K562 (cell line): ENCODE data around the gene ARID4B. TPM values are rescaled to one million over a fixed set of nuclear protein-coding genes. Genes with fewer than 3 reads are reported as not detected.

Experiments used
- ATAC-seq: fragments of 200-7000 bp; cut with Tn5 transposase; 3 replicates; pipeline ENCODE4 v1.9.1; 2020; ENCODE audit warnings: moderate library complexity
- BruUV-seq: library from RNA; stranded (reverse); fragments of 400-500 nt; replicated peaks from 2 replicates; lab custom pipeline; 2021; lab: Mats Ljungman, UMichigan
- CTCF ChIA-PET: fragments of 300-600 bp; formaldehyde crosslinking; extraction: SDS; loops from one replicate; lab custom pipeline; 2021; ENCODE audit warnings: low intra/inter-chr PET ratio; lab: Yijun Ruan, JAX
- POLR2A ChIA-PET: fragments of 300-600, 350-650 bp; sonication (Branson Sonifier 250); formaldehyde crosslinking; extraction: SDS; loops from one replicate; lab custom pipeline; 2021; ENCODE audit warnings: antibody characterized with exemption, inconsistent platforms; lab: Yijun Ruan, JAX
- DNase-seq, 4 experiments: peaks; one replicate each; pipeline versions ENCODE4 v3.0.0 to v3.0.0-alpha.2; 2011 to 2018; ENCODE audit warnings: low spot score in 3 of 4, mixed read lengths in 3 of 4; ENCODE audit errors: extremely low read depth in 1 of 4
- FAIRE-seq: peaks from 2 replicates; lab custom pipeline; 2011; peaks lifted over from hg19 to GRCh38; lab: Jason Lieb, UNC
- H2AFZ ChIP-seq: 2 replicates; pipeline ENCODE4 v1.6.0; 2011; ENCODE audit warnings: low read depth, low read length, control low read depth, inconsistent platforms
- H3K27ac ChIP-seq: fragments of 200-600 bp; 3 replicates; pipeline ENCODE4 v1.8.0; 2011; ENCODE audit warnings: low read depth, mild to moderate bottlenecking, control low read depth, inconsistent platforms, low read length, moderate library complexity, mixed read lengths; ENCODE audit errors: extremely low read depth
- H3K27me3 ChIP-seq, 2 experiments: fragments of 300-600 bp in 1 of 2; 2 replicates in 1 of 2; 3 replicates in 1 of 2; pipeline versions ENCODE4 v1.6.0 to v1.8.0; 2011; ENCODE audit warnings: inconsistent platforms in 2 of 2, low read length in 2 of 2, mild to moderate bottlenecking in 1 of 2, mixed read lengths in 1 of 2, moderate library complexity in 1 of 2; ENCODE audit not compliant: control insufficient read depth in 2 of 2, insufficient read depth in 2 of 2
- H3K36me3 ChIP-seq: fragments of 300-600 bp; 3 replicates; pipeline ENCODE4 v1.8.0; 2011; ENCODE audit warnings: mild to moderate bottlenecking, low read length, inconsistent platforms; ENCODE audit not compliant: control insufficient read depth, insufficient read depth
- H3K4me1 ChIP-seq, 2 experiments: fragments of 200-600 bp in 1 of 2; replicated peaks in 1 of 2; 2 replicates in 1 of 2; 3 replicates in 1 of 2; pipeline versions ENCODE4 v1.5.1 to v1.8.0; 2011; ENCODE audit warnings: inconsistent platforms in 2 of 2, low read length in 2 of 2, mild to moderate bottlenecking in 1 of 2, mixed read lengths in 1 of 2, moderate library complexity in 1 of 2; ENCODE audit not compliant: control insufficient read depth in 2 of 2, insufficient read depth in 2 of 2
- H3K4me2 ChIP-seq: 2 replicates; pipeline ENCODE4 v1.6.1; 2011; ENCODE audit warnings: low read length, control low read depth, inconsistent platforms, mixed read lengths; ENCODE audit not compliant: insufficient read depth
- H3K4me3 ChIP-seq: fragments of 200-600 bp; sonication (generic), shearing (Covaris generic); 2 replicates; pipeline ENCODE4 v1.5.1; 2016; ENCODE audit warnings: control low read depth, inconsistent platforms
- H3K79me2 ChIP-seq: fragments of 200-600 bp; 3 replicates; pipeline ENCODE4 v1.8.0; 2011; ENCODE audit warnings: low read length, inconsistent platforms; ENCODE audit not compliant: control insufficient read depth, insufficient read depth
- H3K9ac ChIP-seq, 2 experiments: 2 replicates each; pipeline versions ENCODE4 v1.6.0 to v1.6.1; 2011; ENCODE audit warnings: low read depth in 2 of 2, low read length in 2 of 2, control low read depth in 1 of 2, inconsistent platforms in 1 of 2, mild to moderate bottlenecking in 1 of 2, mixed read lengths in 1 of 2; ENCODE audit not compliant: insufficient read depth in 1 of 2
- H3K9me1 ChIP-seq: one replicate; pipeline ENCODE4 v1.6.0; 2011; ENCODE audit warnings: inconsistent platforms, mild to moderate bottlenecking, low read length, moderate library complexity; ENCODE audit not compliant: control insufficient read depth, insufficient read depth
- H3K9me3 ChIP-seq: replicated peaks from 2 replicates; pipeline ENCODE4 v1.5.1; 2011; ENCODE audit warnings: low read depth, low read length, inconsistent platforms; ENCODE audit not compliant: control insufficient read depth, insufficient read depth
- H4K20me1 ChIP-seq: replicated peaks from 2 replicates; pipeline ENCODE4 v1.6.1; 2011; ENCODE audit warnings: low read length, inconsistent platforms, mixed read lengths; ENCODE audit not compliant: control insufficient read depth, insufficient read depth
- BCOR ChIP-seq: fragments of 450-650 bp; IDR thresholded peaks from 2 replicates; pipeline ENCODE4 v1.6.1; 2016
- CBX1 ChIP-seq: sonication (generic); IDR thresholded peaks from 2 replicates; pipeline ENCODE4 v1.6.1; 2016; ENCODE audit warnings: antibody characterized with exemption, low read depth, mild to moderate bottlenecking
- CEBPB ChIP-seq: fragments of 450-650 bp; IDR thresholded peaks from 2 replicates; pipeline ENCODE4 v1.6.1; 2016; ENCODE audit warnings: missing genetic modification characterization, missing compliant biosample characterization
- CSDE1 ChIP-seq, 2 experiments: fragments of 450-650 bp; IDR thresholded peaks; 2 replicates each; pipeline ENCODE4 v1.6.1; 2016; ENCODE audit warnings: mild to moderate bottlenecking in 1 of 2
- DPF2 ChIP-seq: fragments of 450-650 bp; IDR thresholded peaks from 2 replicates; pipeline ENCODE4 v1.6.1; 2016
- EWSR1 ChIP-seq: fragments of 450-650 bp; IDR thresholded peaks from 2 replicates; pipeline ENCODE4 v1.6.1; 2018; ENCODE audit warnings: borderline replicate concordance, mild to moderate bottlenecking, low read depth, moderate library complexity; ENCODE audit not compliant: partially characterized antibody
- GATAD2A ChIP-seq: fragments of 450-650 bp; IDR thresholded peaks from 2 replicates; pipeline ENCODE4 v1.6.1; 2017
- HDGF ChIP-seq: fragments of 450-650 bp; IDR thresholded peaks from 2 replicates; pipeline ENCODE4 v1.6.1; 2016
- L3MBTL2 ChIP-seq: fragments of 450-650 bp; IDR thresholded peaks from 2 replicates; pipeline ENCODE4 v1.6.1; 2016; ENCODE audit warnings: mild to moderate bottlenecking, moderate library complexity
- NBN ChIP-seq: fragments of 450-650 bp; IDR thresholded peaks from 2 replicates; pipeline ENCODE4 v1.6.1; 2016; ENCODE audit warnings: low read depth, mild to moderate bottlenecking
- NCOA6 ChIP-seq: fragments of 450-650 bp; IDR thresholded peaks from 2 replicates; pipeline ENCODE4 v1.6.1; 2017; ENCODE audit warnings: mild to moderate bottlenecking
- NCOR1 ChIP-seq: fragments of 450-650 bp; IDR thresholded peaks from 2 replicates; pipeline ENCODE4 v1.6.1; 2016; ENCODE audit warnings: mild to moderate bottlenecking, moderate library complexity
- NFE2L1 ChIP-seq: fragments of 450-650 bp; IDR thresholded peaks from 2 replicates; pipeline ENCODE4 v1.6.1; 2016; ENCODE audit warnings: missing genetic modification characterization, low read depth, mild to moderate bottlenecking, missing compliant biosample characterization, moderate library complexity, borderline replicate concordance
- NFIC ChIP-seq: fragments of 450-650 bp; IDR thresholded peaks from 2 replicates; pipeline ENCODE4 v1.6.1; 2017; ENCODE audit warnings: mild to moderate bottlenecking, inconsistent platforms
- PHF21A ChIP-seq: fragments of 450-650 bp; IDR thresholded peaks from 2 replicates; pipeline ENCODE4 v1.6.1; 2017; ENCODE audit warnings: low read depth, borderline replicate concordance
- RUNX1 ChIP-seq: sonication (generic); IDR thresholded peaks from 2 replicates; pipeline ENCODE4 v1.6.1; 2016; ENCODE audit warnings: antibody characterized with exemption, low read depth
- SIN3B ChIP-seq: fragments of 450-650 bp; IDR thresholded peaks from 2 replicates; pipeline ENCODE4 v1.6.1; 2017; ENCODE audit warnings: low read depth, mild to moderate bottlenecking, moderate library complexity
- SUPT5H ChIP-seq: fragments of 450-650 bp; IDR thresholded peaks from 2 replicates; pipeline ENCODE4 v1.6.1; 2016
- TAF9B ChIP-seq: fragments of 450-650 bp; IDR thresholded peaks from 2 replicates; pipeline ENCODE4 v1.6.1; 2018; ENCODE audit warnings: mild to moderate bottlenecking; ENCODE audit not compliant: partially characterized antibody
- TCF7L2 ChIP-seq: fragments of 150-350 bp; IDR thresholded peaks from 2 replicates; pipeline ENCODE4 v1.6.1; 2016; ENCODE audit warnings: low read depth, mild to moderate bottlenecking, low read length, moderate library complexity
- TFAM ChIP-seq: fragments of 250-450 bp; sonication (Bioruptor Pico); conservative IDR thresholded peaks from 2 replicates; pipeline ENCODE4 v1.5.0; 2021; ENCODE audit warnings: mild to moderate bottlenecking, moderate library complexity
- XRCC4 ChIP-seq: IDR thresholded peaks from one replicate; pipeline ENCODE4 v1.6.1; 2011; ENCODE audit not compliant: insufficient read depth, insufficient read length; ENCODE audit errors: extremely low read depth
- ZKSCAN8 ChIP-seq: fragments of 200-800 bp; sonication (Bioruptor generic); IDR thresholded peaks from 2 replicates; pipeline ENCODE4 v1.6.1; 2016; ENCODE audit warnings: missing genetic modification characterization, missing compliant biosample characterization
- ZNF780A ChIP-seq: fragments of 250-450 bp; sonication (Bioruptor Pico); IDR thresholded peaks from 2 replicates; pipeline ENCODE4 v1.5.0; 2021; ENCODE audit warnings: mild to moderate bottlenecking
- WGBS: fragments of 100-300 bp; shearing (Covaris generic); methylation state at CpG from one replicate; pipeline ENCODE4 v1.1.6; 2016; ENCODE audit warnings: low coverage, mixed read lengths; ENCODE audit not compliant: insufficient coverage; ENCODE audit errors: missing lambda C conversion rate; 5-methylcytosine and 5-hydroxymethylcytosine counted together
- in situ Hi-C: fragments of 300-500 bp; cut with MboI; formaldehyde crosslinking; loops from 4 replicates; pipeline ENCODE4 v1.15.0; 2018; ENCODE audit warnings: inconsistent platforms, mixed read lengths
- intact Hi-C: fragments of 100-400 bp; cut with micrococcal nuclease; formaldehyde crosslinking; loops from 2 replicates; pipeline ENCODE4 v1.14.2; 2022
- polyA plus RNA-seq, 8 experiments: library from polyadenylated mRNA; depleted of rRNA in 4 of 8; stranded (reverse) in 5 of 8; unstranded in 3 of 8; fragments of >200 nt; fragmentation: Nextera tagmentation in 2 of 8; fragmentation: Illumina TruSeq in 1 of 8; extraction: Ambion mirVana in 2 of 8; extraction: Trizol in 1 of 8; gene quantifications; 2 replicates each; pipeline versions ENCODE4 v1.2.1 to v1.2.3, GENCODE V29; 2011 to 2014; ENCODE audit warnings: inconsistent platforms in 1 of 8, missing spikeins in 1 of 8
- total RNA-seq, 7 experiments: library from RNA; depleted of rRNA in 6 of 7; stranded (reverse); fragments of >200 nt in 6 of 7; fragmentation: Illumina TruSeq in 2 of 7; extraction: Trizol in 2 of 7; gene quantifications; 2 replicates each; pipeline versions ENCODE4 v1.2.1 to v1.2.3, GENCODE V29; 2011 to 2021; ENCODE audit warnings: low replicate concordance in 1 of 7
- TF ChIP-seq, protein P1 (sequence below): conservative IDR thresholded peaks from 2 replicates; pipeline ENCODE4 v1.6.1; 2011; ENCODE audit warnings: low read depth, mild to moderate bottlenecking, low read length; ENCODE audit not compliant: control insufficient read depth
- TF ChIP-seq, protein P2 (sequence below): fragments of 450-650 bp; IDR thresholded peaks from 2 replicates; pipeline ENCODE4 v1.6.1; 2018; ENCODE audit warnings: mild to moderate bottlenecking, low read depth; ENCODE audit not compliant: partially characterized antibody

Gene ARID4B
- total and polyA plus RNA-seq, 9 of the 15 experiments (the other 6 are each of a cell fraction or from before 2014, with no cell fraction given) = 8.4 to 38.9 (median 18.5) TPM

DNA sequence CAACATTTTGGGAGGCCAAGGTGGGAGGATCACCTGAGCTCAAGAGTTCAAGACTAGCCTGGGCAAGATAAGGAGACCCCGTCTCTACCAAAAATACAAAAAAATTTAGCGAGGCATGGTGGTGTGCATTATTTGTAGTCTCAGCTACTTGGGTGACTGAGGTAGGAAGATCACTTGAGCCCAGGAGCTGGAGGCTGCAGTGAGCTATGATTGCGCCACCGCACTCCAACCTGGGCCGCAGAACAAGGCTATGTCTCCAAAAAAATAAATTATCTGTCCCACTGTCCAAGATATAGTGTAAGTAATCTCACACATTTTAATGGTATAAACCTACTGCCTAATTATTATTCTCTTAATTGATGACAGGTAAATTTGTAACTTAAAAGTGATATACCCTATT lies 12.8 kb downstream of the ARID4B start:
- in situ Hi-C loops = no loop called here
- no peak overlapping the region for H3K4me3 ChIP-seq
- intact Hi-C loops = no loop called here
- H3K79me2 ChIP-seq = peaks cover 95% of the 10 kb centered on the region
- H3K9ac ChIP-seq = no peak overlapping the region
- H3K4me1 ChIP-seq = no peaks in the 10 kb centered on the region; a peak in 2 of 5 replicates
- H3K9me3 ChIP-seq = no peaks in the 10 kb centered on the region
- no peak overlapping the region for H3K27ac ChIP-seq
- 78% methylated on average over 5 of the region's 5 CpGs for WGBS
- no peaks in the 10 kb centered on the region for H3K27me3 ChIP-seq
- H4K20me1 ChIP-seq = no peaks in the 10 kb centered on the region
- peaks cover 34% of the 10 kb centered on the region for H3K36me3 ChIP-seq
- peak; percentile 23 for ATAC-seq
- no peak for DNase-seq
- no peak for FAIRE-seq
- H2AFZ ChIP-seq = no peak overlapping the region
- no TSS peak for BruUV-seq
- no peaks in the 10 kb centered on the region for H3K9me1 ChIP-seq
- CTCF ChIA-PET = no interaction called here
- POLR2A ChIA-PET = interaction anchor here (0.9 to 7.3 kb wide), 5 partner anchors 10 to 40 kb away, joined by 3 to 38 read pairs (median 5); partner anchors contain the start of genes ARID4B and GGPS1
- no peak overlapping the region for H3K4me2 ChIP-seq
- TF ChIP-seq DPF2 (no peak), SUPT5H (no peak), PHF21A (no peak), SIN3B (no peak), CBX1 (no peak), NFIC (0 out of 2 replicates have a peak, but pooled peaks have one; percentile 2), EWSR1 (no peak), TAF9B (no peak), ZNF780A (no peak), TFAM (CRISPR knock-in tag) (no peak), BCOR (no peak), L3MBTL2 (no peak), GATAD2A (no peak), HDGF (no peak), CSDE1 (IDR thresholded peaks at IDR 0.05) (no peak), RUNX1 (no peak), TCF7L2 (0 out of 2 replicates have a peak, but pooled peaks have one; percentile 21), NCOR1 (no peak), NBN (no peak), CEBPB (tag) (peak; percentile 81), NFE2L1 (tag) (no peak), NCOA6 (no peak), ZKSCAN8 (CRISPR knock-in tag) (no peak), XRCC4 (no peak)
- TF ChIP-seq, protein P1, sequence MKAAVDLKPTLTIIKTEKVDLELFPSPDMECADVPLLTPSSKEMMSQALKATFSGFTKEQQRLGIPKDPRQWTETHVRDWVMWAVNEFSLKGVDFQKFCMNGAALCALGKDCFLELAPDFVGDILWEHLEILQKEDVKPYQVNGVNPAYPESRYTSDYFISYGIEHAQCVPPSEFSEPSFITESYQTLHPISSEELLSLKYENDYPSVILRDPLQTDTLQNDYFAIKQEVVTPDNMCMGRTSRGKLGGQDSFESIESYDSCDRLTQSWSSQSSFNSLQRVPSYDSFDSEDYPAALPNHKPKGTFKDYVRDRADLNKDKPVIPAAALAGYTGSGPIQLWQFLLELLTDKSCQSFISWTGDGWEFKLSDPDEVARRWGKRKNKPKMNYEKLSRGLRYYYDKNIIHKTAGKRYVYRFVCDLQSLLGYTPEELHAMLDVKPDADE = no peak
- TF ChIP-seq, protein P2, sequence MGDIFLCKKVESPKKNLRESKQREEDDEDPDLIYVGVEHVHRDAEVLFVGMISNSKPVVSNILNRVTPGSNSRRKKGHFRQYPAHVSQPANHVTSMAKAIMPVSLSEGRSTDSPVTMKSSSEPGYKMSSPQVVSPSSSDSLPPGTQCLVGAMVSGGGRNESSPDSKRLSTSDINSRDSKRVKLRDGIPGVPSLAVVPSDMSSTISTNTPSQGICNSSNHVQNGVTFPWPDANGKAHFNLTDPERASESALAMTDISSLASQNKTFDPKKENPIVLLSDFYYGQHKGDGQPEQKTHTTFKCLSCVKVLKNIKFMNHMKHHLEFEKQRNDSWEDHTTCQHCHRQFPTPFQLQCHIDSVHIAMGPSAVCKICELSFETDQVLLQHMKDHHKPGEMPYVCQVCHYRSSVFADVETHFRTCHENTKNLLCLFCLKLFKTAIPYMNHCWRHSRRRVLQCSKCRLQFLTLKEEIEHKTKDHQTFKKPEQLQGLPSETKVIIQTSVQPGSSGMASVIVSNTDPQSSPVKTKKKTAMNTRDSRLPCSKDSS = no peak
